ENCODE measurements around the gene NXPH3.
"Not testable (repeated sequence)": the region's sequence is repeated elsewhere in the genome, so short reads cannot be mapped to it uniquely, and the experiment has no call there.

The NXPH3 gene

DNA sequence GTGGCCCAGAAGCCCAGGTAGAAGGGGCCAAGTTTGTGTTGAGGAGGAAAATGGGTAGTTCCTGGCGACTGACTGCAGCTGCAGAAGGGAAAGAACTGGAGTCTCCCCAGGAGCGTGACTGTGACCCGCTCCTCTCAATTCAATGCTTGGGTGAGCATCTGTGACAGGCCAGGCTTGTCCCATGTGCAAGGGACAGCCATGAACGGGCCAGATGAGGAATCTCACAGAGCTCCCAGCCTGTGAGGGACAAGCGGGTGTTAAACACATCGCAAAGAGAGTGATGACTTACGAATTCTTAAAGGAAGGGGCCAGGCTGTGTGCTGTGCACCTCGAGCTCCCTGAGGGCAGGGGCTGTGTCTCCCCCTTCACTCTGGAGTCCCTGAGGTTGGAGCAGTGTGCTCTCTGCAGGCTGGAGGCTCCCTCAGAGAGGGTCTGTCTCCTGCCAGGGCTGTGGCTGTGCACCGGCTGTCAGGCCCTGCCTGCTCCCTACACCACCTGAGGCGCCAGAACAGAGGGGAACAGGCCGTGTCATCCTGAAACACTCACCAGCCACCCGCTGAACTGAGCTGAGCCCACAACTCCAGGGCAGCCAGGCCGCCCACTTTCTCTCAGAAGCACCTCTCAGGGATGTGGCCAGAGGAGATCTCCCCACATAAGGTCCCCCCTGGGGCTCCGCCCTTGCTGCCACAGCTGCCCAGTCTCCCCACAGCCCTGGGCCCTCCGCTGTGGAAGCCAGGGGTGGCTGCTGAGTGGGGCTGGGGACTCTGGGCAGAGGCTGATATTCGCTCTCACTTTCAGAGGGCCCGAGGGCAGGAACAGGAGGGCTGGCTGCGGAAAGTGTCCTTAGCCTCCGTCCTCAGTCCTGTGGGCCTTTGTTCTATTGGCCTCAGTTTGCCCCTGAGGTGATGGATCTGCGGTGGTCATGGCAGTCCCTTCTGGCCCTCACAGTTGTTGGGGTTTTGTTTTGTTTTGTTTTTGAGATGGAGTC lies 25.7 kb upstream of the NXPH3 start:
- TF ChIP-seq, protein P1, sequence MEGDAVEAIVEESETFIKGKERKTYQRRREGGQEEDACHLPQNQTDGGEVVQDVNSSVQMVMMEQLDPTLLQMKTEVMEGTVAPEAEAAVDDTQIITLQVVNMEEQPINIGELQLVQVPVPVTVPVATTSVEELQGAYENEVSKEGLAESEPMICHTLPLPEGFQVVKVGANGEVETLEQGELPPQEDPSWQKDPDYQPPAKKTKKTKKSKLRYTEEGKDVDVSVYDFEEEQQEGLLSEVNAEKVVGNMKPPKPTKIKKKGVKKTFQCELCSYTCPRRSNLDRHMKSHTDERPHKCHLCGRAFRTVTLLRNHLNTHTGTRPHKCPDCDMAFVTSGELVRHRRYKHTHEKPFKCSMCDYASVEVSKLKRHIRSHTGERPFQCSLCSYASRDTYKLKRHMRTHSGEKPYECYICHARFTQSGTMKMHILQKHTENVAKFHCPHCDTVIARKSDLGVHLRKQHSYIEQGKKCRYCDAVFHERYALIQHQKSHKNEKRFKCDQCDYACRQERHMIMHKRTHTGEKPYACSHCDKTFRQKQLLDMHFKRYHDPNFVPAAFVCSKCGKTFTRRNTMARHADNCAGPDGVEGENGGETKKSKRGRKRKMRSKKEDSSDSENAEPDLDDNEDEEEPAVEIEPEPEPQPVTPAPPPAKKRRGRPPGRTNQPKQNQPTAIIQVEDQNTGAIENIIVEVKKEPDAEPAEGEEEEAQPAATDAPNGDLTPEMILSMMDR (IDR thresholded peaks at IDR 0.05; ENCODE audit: control insufficient read depth, insufficient read depth, low read depth, low read length, missing control alignments), result no peak

GRCh38 chr17:49550764-49551163 lies 24.9 kb upstream of the NXPH3 start:
- not testable (repeated sequence) for H3K4me3 ChIP-seq (ENCODE audit: control insufficient read depth, low read depth, low read length); DNase-seq (ENCODE audit: low read depth)

More for the DNA sequence above, 25.7 kb upstream of the NXPH3 start:
- DNase-seq (ENCODE audit: low read depth), result no peak
- H3K4me3 ChIP-seq (ENCODE audit: control insufficient read depth, low read depth, low read length), result no peak overlapping the region

DNA sequence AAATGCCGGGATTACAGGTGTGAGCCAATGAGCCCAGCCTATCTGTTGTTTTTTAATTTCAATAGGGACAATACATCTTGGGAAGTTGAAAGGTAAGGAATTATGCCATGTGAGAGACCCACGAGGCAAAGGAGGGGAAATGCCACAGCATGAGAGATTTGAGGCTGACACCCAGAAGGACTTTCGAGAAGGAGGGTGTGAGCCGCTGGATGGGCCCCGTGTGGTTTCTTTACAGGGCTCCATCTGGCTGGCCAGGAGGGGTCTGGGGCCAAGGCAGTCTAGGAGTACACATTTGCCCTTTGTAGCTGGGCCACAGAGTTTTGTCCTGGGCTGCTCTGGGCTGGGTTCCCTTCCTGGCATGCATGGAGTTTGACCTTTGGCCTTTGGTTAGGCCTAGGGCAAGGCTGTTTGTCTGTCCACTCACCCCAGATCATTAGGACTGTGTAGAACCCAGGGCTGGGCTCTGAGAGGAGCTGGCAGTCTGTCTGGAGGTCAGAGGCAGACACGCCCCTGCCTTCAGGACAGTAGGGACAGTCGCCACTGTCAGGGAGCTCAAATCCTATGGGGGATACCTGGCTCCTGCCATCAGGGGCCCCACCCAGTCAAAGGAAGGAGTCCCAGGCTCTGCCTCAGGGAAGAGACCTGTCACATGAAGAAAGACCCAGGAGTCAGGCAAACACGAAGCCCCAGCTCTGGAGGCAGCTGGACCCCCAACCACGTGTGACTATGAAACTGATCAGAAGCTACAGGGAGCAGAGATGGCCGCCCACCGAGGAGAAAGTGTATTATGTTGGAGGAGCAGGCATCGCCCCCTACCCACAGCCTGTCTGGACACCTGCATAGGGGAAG lies 24.2 kb upstream of the NXPH3 start:
- no peak overlapping the region for H3K4me3 ChIP-seq (ENCODE audit: control insufficient read depth, low read depth, low read length)
- TF ChIP-seq, protein P1 (IDR thresholded peaks at IDR 0.05; ENCODE audit: control insufficient read depth, insufficient read depth, low read depth, low read length, missing control alignments), result no peak
- no peak for DNase-seq (ENCODE audit: low read depth)

DNA sequence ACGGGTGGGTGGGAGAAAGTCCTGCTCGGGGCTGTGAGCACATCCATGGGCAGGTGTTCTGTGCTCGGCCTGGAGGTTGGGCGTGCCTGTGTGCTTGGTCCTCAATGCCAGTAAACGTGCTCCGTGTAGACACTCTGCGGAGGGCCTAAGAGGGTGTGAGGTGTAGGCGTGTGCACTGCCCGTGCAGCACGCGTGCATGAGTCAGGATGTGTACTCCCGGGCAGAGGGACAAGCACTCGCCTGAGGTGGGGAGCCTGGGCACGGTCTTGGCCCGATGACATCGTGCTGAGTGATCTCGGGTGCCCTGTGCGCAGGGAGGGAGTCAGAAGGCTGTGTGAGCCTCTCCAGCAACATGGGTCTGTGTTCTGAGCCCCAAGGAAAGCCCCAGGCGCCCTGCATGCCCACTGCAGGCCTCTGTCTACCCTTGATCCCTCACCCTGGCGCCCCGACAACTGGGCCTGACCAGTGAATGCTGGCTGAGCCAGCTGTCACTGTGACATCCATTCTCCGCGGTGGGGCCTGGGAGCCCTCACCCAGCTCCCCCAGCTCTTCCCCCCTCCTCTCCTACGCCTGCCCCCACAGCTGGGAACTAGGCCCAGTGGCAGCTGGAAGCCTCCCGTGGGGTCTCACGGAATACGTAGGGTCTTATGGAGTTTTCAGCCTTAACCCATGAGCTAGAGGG lies 23.5 kb upstream of the NXPH3 start:
- TF ChIP-seq, protein P1 (IDR thresholded peaks at IDR 0.05; ENCODE audit: control insufficient read depth, insufficient read depth, low read depth, low read length, missing control alignments), result no peak
- no peak overlapping the region for H3K4me3 ChIP-seq (ENCODE audit: control insufficient read depth, low read depth, low read length)
- no peak for DNase-seq (ENCODE audit: low read depth)

GRCh38 chr17:49553676-49554335 lies 21.9 kb upstream of the NXPH3 start:
- no peak overlapping the region for H3K4me3 ChIP-seq (ENCODE audit: control insufficient read depth, low read depth, low read length)
- TF ChIP-seq, protein P1 (IDR thresholded peaks at IDR 0.05; ENCODE audit: control insufficient read depth, insufficient read depth, low read depth, low read length, missing control alignments), result no peak

DNA sequence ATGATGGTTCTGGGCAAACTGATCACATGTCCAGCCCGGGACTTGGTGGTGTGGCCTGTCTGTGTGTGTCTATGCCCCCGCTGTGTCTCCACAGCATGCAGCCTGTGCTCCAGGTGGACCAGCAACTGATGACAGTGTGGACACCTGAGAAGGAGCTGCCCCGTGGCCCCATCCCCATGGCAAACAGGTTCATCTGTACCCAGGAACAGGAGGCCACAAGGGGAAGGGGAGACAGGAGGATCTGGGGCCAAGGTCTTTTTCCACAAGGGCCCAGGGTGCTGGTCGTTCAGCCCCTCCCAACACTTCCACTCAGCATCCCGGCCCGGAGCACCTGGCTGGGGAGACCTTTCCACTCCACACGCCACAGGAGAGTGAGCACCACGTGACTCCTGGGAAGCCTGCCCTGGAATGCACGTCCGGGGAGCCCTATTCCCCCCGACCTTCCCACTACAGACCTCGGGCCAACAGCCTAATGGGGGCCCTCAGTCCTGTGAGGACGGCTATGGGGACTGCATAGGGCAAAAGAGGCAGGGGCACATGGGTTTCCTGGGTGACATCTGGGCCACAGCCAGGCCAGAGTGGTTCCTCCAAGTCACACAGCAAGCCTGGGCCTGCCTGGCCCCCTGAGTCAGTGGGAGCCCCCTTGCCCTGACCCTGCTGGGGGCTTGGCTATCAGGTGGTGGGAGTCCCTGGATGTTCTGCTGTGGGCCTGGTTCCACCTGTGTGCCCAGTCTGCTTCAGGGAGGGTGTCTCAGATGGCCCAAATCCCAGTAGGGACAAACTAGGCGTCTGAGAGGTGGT lies 20.8 kb upstream of the NXPH3 start:
- TF ChIP-seq, protein P1 (IDR thresholded peaks at IDR 0.05; ENCODE audit: control insufficient read depth, insufficient read depth, low read depth, low read length, missing control alignments), result no peak
- H3K4me3 ChIP-seq (ENCODE audit: control insufficient read depth, low read depth, low read length), result no peak overlapping the region
- no peak for DNase-seq (ENCODE audit: low read depth)

More at GRCh38 chr17:49553676-49554335, 21.9 kb upstream of the NXPH3 start:
- no peak for DNase-seq (ENCODE audit: low read depth)

Measured in AG09309 (cell line).